NCI-H146 treated with DMSO at 0.1 percent for 48 hours (cell line): Measurements from ENCODE around the gene PARVG.

Experiments used
- DNase-seq: peaks from one replicate; lab custom pipeline; 2025; ENCODE audit not compliant: unreplicated experiment; lab: John Stamatoyannopoulos, UW

Gene PARVG

DNA sequence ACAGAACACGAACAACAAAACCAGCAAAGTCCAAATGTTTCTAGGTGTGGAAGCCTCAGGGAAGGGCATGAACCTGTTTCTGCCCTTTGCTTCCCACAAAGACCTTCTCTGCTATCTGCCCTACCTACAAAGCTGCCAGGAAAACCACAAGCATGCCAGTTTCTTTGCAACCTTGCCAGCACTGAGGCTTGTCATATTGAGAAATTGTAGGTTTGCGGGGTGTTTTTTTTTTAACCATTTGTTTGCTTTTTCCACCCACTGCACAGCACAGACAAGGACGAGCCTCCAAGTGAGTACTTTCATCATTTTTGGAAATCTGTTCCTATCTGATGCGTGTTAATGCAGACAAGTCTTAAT, 12.8 kb downstream of the PARVG start:
- DNase-seq, result no peak

DNA sequence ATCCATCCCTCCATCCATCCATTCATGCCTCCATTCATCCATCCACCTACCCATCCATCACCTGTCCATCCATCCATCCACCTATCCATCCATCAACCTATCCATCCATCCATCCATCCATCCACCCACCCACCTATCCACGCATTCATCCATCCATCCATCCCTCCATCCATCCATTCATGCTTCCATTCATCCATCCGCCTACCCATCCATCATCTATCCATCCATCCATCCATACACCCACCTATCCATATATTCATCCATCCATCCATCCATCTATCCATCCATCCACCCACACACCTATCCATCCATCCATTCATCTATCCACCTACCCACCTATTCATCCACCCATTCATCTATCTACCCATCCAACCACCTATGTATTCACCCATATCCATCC, 13.8 kb downstream of the PARVG start:
- DNase-seq, result no peak

DNA sequence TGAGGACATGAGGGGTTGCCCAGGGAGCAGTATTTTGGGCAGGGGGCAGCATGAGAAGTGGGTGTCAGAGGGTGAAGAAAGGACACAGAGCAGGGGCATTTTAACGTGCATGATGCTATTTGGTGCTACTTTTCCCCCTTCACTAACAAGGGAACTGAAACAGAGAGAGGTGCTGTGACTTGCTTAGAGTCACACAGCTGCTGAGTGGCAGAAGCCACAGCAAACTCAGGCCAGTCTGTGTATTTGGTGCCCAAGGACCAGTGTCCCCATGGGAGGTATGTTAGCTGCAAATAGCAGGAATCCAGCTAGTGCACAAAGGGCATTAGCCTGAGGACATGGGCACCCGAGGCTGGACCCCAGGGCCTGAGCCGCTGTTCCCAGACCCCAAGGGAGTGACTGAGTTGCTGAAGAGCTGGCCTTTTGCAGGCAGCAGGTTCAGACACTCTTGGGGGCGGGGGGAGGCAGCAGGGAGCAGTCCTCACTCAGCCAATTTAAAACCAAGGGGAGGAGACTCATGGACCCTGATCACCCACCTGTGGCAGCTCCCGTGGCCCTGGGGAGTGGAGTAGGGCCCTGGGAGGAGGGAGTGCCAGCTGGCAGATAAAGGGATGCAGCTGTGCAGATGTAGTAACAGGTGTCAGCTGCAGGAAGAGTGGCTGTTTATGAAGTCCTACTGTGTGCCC, 14.6 kb downstream of the PARVG start:
- no peak for DNase-seq

DNA sequence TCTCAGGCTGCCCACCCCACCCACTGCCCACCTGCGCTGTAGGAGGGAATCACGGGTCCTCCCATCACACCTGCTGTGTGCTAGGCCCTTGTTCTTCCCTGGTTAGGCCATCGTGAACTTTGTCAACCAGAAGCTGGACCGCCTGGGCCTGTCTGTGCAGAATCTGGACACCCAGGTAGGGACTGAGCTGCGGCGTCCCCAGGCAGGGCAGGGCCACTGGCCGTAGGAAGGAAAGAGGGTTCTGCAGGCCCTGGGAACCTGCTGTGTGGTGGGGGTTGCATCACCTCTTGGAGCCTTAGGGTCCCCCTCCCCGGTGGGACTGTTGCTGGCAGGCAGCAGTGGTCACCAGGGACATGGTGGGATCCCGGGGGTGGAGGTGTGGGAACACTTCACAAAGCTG, 15.5 kb downstream of the PARVG start:
- no peak for DNase-seq

DNA sequence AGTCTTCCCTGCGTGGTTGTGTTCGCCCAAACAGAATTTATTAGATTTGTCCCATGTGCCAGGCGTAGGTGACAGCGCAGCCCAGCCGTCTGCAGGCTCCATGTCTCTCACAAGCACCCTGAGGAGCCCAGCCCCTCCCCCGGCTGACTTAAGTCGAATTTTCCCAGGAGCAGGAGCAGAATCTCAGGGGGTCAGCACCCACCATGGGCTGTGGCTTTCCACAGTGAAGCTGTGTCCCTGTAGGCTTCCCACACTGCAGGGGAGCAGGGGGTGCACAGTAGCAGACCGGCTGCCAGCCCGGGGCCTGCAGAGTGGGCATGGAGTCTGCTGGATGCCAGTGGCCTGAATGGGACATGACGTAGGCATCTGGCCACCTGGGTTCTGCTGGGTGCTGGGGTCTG, 16.0 kb downstream of the PARVG start:
- no peak for DNase-seq

DNA sequence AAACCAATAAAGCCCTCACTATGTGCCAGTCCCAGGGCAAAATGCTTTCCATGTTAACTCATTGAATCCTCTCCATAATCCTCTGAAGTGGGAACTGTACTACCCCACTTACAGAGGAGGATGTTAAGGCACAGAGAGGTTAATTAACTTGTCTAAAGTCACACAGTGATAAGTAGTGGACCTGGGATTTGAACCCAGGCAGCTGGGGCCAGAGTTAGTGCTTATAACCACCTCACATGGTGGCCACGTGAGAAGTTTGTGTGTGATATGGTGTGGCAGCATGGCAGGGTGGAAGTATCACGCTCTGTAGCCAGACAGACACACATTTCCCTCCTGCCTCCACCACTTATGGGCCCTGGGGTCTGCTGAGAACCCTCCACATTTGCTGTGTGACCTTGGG, 16.5 kb downstream of the PARVG start:
- no peak for DNase-seq

DNA sequence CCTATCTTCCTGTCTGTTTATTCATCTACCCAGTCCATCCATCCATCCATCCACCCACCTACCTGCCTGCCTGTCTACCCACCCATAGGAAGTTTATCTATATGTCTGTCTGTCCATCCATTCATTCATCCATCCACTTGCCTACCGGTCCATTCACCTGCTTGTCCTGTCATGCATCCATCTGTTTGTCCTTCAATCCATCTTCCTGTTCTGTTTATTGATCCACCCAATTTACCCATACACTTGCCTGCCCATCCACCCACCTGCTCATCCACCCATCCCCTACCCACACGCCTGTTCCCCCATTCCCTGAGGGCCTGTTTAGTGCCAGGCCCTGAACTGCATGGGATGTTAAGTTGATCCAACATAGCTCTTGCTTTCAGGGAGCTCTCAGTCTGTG, 18.4 kb downstream of the PARVG start:
- no peak for DNase-seq

DNA sequence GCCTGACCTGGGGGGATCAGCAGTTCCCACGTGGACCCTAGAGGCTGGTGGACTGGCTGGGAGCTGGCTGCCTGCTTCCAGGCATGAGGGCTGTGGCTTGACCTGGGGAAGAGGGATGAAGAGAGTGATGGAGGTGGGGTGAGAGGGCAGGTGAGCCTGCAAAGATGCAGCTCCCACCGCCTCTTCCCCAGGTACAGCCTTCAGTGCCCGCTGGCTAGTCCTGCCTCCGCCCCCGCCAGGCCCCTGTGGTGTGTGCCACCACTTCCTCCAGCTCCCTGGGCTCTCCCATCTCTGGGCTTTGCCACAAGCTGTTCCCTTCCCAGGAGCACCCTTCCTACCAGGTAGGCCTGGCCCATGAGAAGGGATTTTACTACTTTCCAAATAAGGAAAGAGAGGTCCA, 19.1 kb downstream of the PARVG start:
- DNase-seq, result no peak

DNA sequence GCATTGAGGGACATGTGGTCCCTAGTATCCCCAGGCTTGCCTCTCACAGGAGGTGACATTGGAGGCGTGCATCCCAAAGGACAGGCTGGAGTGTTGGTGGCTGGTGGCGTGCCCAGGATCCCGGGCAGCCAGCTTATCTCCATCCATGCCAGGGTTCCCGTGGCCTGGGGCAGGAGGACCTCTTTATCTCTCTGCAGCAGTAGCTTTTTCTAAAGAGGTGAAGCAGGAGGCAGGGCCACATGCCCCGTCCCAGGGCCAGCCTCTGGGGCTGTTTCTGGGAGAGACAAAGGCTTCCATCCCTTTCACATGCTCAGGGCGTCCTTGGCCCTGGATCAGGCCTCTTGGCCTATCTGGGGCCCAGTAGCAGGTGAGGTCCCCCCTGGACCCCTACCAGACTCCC, 19.7 kb downstream of the PARVG start:
- no peak for DNase-seq

DNA sequence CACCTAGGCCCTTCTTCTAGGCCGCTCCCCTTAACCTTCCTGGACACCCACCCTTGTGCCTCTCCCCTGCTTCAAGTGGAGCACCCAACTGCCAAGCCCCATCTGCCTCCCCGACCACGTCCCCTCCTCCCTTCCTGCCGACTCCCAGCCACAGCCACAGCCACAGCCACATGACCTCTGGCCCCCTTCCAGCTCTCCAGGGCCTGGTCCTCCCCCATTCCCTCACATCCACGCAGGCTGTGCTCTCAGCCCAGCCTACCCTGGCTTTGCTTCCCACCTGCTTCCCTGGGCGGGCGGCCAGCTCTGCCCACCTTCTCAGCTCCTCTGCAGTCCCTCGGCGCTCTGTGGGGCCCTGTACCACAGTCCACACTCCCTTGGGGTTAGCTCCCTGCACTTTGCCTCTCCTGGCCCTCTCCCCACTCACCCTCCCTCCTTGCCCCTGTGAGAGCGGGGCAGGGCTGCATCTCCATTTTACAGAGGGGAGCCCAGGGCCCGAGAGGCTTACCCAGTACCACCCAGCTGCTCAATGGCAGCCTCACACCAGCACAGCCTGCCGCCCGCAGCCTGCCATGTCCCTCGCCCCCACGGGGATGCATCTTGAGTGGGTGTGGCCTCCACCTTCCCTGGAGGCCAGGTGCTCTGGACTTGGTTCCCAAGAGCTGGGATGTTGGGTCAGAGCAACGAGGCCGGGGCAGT, 20.3 kb downstream of the PARVG start:
- DNase-seq, result no peak

DNA sequence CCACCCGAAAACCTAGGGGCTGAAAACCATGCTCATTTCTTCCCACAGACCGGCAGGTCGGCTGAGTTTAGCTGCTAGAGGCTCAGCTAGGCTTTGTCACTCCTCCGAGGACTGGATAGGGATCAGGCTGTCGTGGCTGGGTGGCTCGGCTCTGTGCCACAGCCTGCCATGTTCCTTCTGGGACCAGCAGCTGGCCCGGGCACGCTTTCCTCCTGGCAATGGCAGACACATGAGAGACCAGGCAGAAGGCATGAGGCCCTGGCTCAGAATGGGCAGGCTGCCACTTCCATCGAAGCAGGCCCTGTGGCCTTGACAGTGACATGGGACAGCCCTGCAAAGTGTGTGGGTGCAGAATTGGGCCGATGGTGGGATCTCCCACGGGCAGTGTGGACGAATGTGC, 20.9 kb downstream of the PARVG start:
- DNase-seq, result no peak

DNA sequence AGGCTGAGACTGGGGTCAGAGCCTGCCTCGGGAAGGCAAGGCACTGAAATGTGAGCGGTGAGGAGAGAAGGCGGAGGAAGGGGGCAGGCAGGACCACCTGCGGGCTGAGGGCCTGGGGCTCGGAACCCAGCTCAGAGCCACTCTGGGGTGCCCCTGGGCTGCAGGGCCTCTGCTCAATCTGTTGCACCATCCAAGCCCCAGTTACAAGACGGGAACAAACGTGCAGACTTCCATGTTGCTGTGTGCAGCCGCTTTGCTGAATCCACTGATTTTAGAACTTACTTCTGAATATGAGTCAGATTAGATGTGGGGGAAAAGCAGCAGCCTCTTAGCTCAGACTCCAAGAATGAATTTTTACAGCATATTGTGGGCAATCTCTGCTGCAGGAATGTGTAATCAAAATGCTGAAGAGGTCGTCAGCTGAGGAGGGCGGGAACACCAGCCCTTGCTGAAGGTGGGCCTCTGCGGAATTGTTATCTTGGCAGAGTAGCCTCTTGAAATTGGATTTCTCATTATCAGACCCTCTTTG, 21.6 kb downstream of the PARVG start:
- no peak for DNase-seq

DNA sequence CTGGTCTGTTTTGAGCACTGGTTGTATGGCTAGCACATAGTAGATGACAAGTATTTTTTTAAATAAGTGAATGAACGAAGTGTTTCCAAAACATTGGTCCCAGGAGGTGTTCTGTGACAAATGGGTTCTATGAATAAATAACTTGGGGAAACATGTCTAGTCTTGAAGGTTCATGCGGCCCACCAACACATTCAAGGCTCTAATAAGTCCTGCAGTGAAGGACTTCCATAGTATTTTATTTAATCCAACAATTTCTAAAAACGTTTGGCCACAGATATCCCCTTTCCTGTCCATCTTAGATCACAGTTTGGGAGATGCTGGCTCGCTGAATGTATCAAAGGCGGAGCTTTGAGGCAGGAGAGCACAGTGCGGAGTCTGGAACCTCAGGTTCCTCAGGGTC, 22.5 kb downstream of the PARVG start:
- no peak for DNase-seq

DNA sequence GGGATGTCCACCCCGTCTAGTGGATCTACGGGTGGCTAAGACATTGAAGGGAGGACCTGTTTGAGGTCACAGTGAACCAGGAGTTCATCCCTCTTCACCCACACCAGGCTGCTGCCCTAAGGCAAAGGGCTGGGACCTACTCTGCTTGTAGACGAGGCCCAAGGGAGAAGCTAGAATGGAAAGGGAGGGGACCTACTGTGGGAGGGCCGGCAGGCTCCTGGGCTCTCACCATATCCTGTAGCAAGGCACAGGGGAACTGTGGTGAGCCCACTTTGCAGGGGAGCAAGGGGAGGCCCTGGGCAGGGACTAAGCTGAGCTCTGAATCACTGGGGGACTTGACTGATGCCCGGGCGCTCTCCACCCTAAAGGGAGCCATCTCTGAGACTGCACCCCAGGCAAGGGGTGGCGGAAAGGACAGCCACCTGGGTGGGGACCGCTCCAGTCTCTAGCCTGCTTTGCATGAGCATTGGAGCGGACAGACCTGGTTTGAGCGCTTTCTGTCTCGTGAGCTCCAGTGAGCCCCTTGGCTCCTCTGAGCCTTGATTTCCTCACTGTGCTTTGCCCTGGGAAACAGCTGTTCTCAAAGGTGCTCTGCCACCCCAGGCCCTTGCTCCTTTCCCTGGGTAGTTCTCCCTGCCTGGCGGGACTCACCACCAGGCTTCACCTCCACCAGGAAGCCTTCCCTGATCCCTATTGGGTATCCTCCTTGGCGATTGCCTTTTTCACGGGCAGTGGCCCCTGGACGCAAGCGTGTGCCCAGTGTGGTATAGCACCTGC, 24.2 kb downstream of the PARVG start:
- DNase-seq, result no peak

DNA sequence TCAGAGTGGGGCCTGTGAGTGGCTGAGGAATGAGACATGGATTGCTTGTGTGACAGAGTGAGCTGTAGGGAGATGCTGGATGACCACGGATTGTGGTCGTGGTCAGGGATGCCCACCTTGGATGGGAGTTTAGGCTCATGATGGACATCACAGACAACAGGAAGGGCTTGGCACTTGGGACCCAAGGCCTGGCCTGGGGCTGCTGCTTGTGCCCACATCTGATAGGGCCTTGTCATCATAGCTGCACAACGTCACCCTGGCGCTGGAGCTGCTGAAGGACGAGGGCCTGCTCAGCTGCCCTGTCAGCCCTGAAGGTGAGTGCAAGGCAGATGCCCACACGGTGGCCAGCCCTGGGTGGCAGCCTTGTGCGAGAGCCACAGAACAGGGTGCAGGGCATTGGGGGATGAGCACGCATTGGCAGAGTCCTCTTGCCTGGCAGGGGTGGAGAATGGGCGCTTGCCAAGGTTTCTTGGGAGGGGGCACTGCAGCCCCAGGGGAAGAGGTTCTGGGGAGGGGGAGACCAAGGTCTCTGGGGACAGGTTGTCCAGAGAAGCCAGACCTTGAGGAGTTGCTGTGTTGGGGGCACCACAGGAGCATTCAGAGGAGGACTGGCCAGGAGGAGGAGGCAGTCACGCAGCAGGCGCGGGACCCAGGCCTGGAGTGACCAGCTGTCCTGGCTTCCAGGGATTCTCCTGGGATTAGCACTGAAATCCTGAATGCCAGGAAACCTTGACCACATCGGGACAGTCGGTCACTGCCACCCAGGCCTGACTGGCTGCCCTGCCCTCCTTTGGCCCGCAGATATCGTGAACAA, 25.0 kb downstream of the PARVG start:
- DNase-seq, result no peak

DNA sequence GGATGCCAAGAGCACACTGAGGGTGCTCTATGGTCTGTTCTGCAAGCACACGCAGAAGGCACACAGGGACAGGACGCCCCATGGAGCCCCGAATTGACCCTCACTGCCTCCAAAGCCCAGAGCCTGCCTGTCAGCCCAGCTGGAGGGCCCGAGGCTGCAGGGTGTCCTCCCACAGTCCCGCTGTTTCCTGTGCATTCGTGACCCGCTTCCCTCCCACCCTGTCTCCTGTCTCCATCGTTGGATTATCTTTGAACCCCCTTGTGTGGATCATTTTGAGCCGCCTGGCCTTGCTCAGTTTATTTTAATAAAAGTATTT, 25.6 kb downstream of the PARVG start:
- no peak for DNase-seq

DNA sequence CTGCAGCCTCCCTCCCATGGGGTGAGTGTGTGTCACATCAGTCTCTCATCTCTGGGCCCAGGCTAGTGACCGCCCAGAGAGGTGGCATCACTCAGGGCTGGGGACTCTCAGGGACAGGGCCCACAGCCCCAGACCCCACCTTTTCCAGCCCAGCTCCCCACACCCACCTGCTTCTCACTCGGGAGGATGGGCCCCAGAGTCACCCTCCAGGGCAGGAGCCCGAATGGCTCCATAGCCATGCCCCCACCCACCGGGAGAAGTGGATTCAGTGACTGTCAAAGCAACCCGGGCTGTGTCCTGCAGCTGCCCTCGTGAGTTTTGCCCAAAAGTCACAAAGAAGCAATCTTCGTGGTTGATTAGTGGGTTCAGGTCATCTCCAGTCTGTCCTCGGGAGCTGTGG, 26.0 kb downstream of the PARVG start:
- no peak for DNase-seq

DNA sequence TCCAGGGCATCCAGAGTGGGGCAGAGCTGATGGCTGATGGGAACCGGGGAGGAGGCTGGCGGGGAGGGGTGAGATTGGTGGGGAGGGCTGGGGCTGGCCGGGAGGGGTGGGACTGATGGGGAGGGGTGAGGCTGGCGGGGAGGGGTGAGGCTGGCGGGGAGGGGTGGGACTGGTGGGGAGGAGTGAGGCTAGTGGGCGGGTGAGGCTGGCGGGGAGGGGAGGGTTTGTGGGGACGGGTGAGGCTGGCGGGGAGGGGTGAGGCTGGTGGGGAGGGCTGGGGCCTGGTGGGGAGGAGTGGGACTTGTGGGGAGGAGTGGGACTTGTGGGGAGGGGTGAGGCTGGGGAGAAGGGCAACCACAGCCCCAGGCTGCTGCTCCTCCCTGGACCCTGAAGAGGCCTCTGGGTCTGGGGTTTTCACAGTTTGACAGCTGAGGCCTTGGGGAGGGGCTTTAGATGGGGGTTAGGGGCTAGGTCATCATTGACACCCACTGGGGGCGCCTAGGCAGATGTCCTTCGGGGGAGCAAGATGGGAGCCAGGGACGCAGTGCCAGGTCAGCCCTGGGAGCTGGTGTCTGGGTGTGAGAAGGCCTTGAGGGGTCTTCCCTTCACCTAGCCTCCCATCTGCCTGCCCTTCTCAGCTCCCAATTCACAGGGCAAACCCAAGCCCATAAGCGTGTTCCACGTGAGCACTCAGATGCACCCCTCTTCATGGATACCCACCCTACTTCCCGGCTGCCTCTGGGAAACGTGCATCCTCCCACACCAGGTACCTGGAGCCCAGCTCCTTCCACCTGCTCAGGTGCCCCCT, 26.7 kb downstream of the PARVG start:
- no peak for DNase-seq

DNA sequence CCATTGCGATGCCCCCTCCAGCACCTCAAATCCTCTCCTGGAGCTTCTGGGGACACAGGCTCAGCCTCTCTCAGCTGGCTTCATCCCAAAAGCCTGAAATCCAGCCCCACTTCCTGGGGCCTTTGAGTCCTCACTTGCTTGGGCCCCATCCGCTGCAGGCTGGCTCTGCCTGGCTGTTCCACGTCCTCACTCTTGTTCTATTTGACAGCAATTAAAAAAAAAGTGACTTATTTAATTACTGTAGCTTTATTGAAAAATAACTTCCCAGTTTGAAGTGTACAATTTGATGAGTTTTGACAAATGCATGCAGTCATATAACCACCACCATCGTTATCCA, 27.2 kb downstream of the PARVG start:
- DNase-seq, result no peak

DNA sequence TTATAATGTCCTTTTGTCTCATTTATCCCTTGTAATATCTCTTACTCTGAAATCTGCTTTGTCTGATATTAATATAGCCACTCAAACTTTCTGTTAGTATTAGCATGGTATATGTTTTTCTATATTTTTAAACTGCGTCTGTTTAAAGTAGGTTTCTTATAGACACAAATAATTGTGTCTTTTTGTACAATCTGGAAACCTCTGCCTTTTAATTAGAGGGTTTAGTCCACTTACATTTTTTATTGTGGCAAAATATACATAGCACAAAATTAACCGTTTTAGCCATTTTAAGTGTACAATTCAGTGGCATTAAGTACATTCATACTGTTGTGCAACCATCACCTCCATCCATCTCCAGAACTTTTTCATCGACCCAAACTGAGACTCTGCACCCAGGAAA, 28.6 kb downstream of the PARVG start:
- DNase-seq, result no peak

DNA sequence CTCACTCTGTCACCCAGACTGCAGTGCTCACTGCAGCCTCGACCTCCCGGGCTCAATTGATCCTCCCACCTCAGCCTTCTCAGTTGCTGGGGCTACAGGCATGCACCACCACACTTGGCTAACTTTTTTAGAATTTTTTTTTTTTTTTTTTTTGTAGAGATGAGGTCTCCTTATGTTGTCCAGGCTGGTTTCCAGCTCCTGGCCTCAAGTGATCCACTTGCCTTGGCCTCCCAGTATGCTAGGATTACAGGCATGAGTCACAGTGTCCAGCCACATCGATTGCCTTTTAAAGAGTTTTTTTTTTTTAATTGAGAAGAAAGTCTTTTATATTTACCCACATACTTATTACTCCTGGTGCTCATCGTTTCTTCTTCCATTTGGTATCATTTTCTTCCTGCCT, 30.0 kb downstream of the PARVG start:
- DNase-seq, result no peak
